HG03066 (cell line): ENCODE results near the gene FAM24A.

ENCODE experiments used
- ATAC-seq: cut with Tn5 transposase; IDR thresholded peaks from one replicate; pipeline ENCODE4 v1.9.1; 2021; ENCODE audit warnings: low read depth; ENCODE audit not compliant: unreplicated experiment

Gene FAM24A

GRCh38 chr10:122915700-122916099, 5.3 kb downstream of the FAM24A start:
- ATAC-seq: no peak

DNA sequence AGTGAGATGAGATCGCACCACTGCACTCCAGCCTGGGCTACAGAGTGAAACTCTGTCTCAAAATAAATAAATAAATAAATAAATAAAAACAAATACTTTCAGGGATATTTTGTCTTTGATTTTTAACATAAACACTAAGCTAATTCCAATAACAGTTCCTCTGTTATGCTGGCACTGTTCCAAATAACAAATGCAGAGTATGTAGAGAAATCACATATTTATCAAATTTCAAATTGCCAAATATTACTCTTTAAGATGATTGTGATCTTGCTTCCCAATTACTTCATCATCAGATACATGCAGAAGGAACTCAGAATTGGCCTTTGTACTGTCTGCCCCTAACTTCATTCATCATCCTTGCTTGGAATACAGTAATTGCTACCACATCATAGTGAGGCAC, 19.7 kb downstream of the FAM24A start:
- no peak for ATAC-seq

GRCh38 chr10:122931088-122931906, 20.9 kb downstream of the FAM24A start:
- no peak for ATAC-seq

DNA sequence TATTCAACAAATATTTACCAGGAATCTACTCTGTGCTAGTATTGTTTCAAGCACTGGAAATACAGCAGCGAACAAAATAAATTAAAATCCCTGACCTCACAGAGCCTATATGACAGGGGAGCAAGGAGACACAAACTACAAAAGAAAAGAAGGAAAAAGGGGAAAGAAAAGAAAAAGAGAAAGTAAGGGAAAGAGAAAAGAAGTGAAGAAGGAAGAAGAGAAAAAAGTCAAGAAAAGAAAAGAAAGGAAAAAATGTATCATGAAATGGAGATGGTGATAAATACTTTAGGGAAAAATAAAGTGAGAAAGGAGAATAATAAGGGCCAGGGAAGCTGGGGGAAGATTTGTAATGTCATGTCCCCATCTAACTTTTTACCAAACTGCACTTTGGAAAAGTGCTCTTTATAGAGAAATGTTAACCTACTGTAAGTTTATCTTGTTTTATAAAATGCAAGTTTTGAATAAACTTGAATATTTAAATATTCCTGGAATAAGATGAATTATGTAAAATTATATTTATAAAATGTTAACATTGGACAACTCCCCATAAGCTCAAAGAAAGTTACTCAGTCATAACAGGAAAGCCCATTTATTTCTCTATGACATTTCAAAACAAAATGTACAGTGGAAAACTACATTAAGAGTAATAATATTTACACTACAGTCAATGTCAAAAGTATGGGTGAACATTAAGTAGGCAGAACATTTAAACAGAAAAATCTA, 28.9 kb downstream of the FAM24A start:
- no peak for ATAC-seq

GRCh38 chr10:122939856-122940543, 29.6 kb downstream of the FAM24A start:
- no peak for ATAC-seq

DNA sequence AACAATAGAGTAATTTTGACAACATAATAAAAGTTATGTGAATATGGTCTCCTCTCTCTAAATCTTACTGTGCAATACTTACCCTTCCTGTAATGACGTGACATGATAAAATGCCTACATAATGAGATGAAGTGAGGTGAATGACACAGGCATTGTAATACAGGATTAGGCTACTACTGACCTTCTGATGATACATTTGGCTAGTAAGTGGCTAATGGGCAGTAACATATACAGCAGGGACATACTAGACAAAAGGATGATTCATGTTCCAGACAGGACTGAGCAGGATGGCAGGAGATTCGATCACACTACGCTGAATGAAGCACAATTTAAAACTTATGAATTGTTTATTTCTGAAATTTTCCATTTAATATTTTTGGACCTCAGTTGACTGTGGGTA, 38.9 kb downstream of the FAM24A start:
- no peak for ATAC-seq

GRCh38 chr10:122953902-122954730, 43.7 kb downstream of the FAM24A start, which contains the start of gene C10orf88:
Gene C10orf88 (minus strand): TSS chr10:122954227. CDS start chr10:122954178, 49 bp downstream.
- ATAC-seq: peak; percentile 100

- ATAC-seq: no peak
Observed at GRCh38 chr10:122954731-122955050, 44.3 kb downstream of the FAM24A start.

DNA sequence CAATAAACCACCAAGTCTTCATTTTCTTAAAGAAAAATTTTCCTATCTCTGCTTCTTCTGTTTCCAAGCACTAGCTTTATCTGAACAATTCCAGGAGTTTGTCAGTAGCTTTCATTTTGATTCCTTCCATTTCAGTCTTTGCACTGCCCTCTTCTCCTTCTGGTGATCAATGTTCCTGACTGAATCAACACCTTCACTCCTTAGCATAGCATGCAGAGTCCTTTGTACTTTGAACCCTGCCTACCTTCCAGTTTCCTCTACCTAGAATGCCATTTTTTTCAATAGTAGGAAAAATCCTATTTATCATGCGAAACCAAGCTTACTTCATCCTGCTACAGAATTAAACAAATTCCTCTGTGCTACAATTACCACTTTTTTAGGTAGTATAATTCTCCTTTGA, 45.5 kb downstream of the FAM24A start:
- ATAC-seq: no peak

DNA sequence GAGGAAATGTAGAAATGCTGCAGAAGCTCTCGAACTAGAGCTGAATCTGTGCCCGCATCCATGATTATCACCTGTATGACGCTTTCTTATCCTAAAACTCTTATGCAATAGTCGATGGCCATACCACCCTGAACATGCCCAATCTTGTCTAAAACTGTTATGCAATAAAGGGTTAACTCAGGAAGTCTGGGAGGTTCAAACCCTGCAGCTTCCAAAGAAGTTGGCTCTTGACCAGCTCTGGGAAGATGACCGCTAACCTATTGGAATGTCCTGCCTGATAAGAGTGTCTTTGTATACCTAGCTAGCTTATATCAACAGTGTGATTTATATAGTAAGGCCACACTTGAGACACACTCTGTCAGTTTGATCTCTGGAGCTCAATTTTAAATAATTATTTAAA, 47.1 kb downstream of the FAM24A start:
- ATAC-seq: no peak

DNA sequence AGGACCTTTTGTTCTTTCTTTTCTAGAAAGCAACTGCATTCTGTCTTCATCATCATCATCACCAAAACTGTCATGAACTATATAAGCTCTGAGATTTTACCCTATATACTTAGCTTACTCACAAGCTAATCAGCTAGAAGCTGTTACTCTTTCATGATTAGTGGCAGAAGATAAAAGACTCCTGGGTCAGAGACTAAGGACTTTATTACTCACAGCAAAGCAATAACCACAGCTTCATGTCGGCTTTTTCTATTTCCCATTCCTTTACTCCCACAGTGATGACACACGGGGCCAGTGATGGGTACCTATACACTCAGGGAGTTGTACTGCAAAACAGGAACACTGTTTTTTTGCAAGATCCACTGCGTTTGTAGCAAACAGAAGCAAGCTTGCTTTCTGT, 52.0 kb downstream of the FAM24A start:
- ATAC-seq: no peak
